GM12878 (cell line): ENCODE results near the gene EVC. TPM values are rescaled to one million over a fixed set of nuclear protein-coding genes. Genes with fewer than 3 reads are reported as not detected.

ENCODE experiments used
- ATAC-seq: fragments of 200-7000 bp; cut with Tn5 transposase; 3 replicates; pipeline ENCODE4 v1.9.1; 2020; ENCODE audit warnings: mild to moderate bottlenecking, moderate library complexity
- BruUV-seq: library from RNA; stranded (reverse); fragments of 400-500 nt; replicated peaks from 2 replicates; lab custom pipeline; 2021; lab: Mats Ljungman, UMichigan
- CTCF ChIA-PET: fragments of 300-600 bp; sonication (Branson Sonifier 250); formaldehyde crosslinking; extraction: SDS; loops from one replicate; lab custom pipeline; 2021; ENCODE audit warnings: inconsistent platforms; lab: Yijun Ruan, JAX
- POLR2A ChIA-PET: fragments of 350-600 bp; formaldehyde crosslinking; extraction: SDS; loops from one replicate; lab custom pipeline; 2021; ENCODE audit warnings: inconsistent platforms; lab: Charles Lee
- RAD21 ChIA-PET: fragments of 300-600 bp; sonication (Branson Sonifier 250); formaldehyde crosslinking; loops from one replicate; lab custom pipeline; 2023; ENCODE audit warnings: antibody characterized with exemption; ENCODE audit not compliant: unreplicated experiment; lab: Charles Lee
- SMC1A ChIA-PET: fragments of 300-600 bp; sonication (Branson Sonifier 250); formaldehyde crosslinking; loops from one replicate; lab custom pipeline; 2023; ENCODE audit not compliant: unreplicated experiment, uncharacterized antibody; lab: Charles Lee
- DNase-seq: peaks from one replicate; pipeline ENCODE4 v3.0.0-alpha.2; 2011; ENCODE audit warnings: low read depth, low spot score
- FAIRE-seq: peaks from 3 replicates; lab custom pipeline; 2011; peaks lifted over from hg19 to GRCh38; lab: Jason Lieb, UNC
- H2AFZ ChIP-seq: 2 replicates; pipeline ENCODE4 v1.6.0; 2011; ENCODE audit warnings: low read depth, low read length, control low read depth; ENCODE audit not compliant: control insufficient read depth
- H3K27ac ChIP-seq: 2 replicates; pipeline ENCODE4 v1.5.1; 2011; ENCODE audit warnings: control low read depth; ENCODE audit not compliant: control insufficient read depth, insufficient read depth
- H3K27me3 ChIP-seq, 2 experiments: replicated peaks in 1 of 2; 2 replicates each; pipeline versions ENCODE4 v1.6.0 to v1.6.1; 2011; ENCODE audit warnings: low read length in 1 of 2; ENCODE audit not compliant: control insufficient read depth in 2 of 2, insufficient read depth in 2 of 2
- H3K36me3 ChIP-seq, 2 experiments: 2 replicates each; pipeline ENCODE4 v1.5.1; 2011; ENCODE audit warnings: low read length in 1 of 2; ENCODE audit not compliant: control insufficient read depth in 2 of 2, insufficient read depth in 2 of 2
- H3K4me1 ChIP-seq: 2 replicates; pipeline ENCODE4 v1.6.1; 2011; ENCODE audit warnings: mild to moderate bottlenecking, low read length, moderate library complexity, mixed read lengths; ENCODE audit not compliant: control insufficient read depth, insufficient read depth
- H3K4me2 ChIP-seq: 2 replicates; pipeline ENCODE4 v1.6.0; 2011; ENCODE audit warnings: control low read depth; ENCODE audit not compliant: control insufficient read depth, insufficient read depth
- H3K4me3 ChIP-seq: fragments of 200-600 bp; sonication (generic); 2 replicates; pipeline ENCODE4 v1.5.1; 2016
- H3K79me2 ChIP-seq: 2 replicates; pipeline ENCODE4 v1.6.0; 2011; ENCODE audit warnings: low read length; ENCODE audit not compliant: control insufficient read depth, insufficient read depth
- H3K9ac ChIP-seq: 2 replicates; pipeline ENCODE4 v1.8.0; 2011; ENCODE audit warnings: low read length, control low read depth, mixed read lengths; ENCODE audit not compliant: control insufficient read depth, insufficient read depth
- H3K9me3 ChIP-seq: replicated peaks from 3 replicates; pipeline ENCODE4 v1.5.1; 2011; ENCODE audit warnings: mild to moderate bottlenecking, low read length; ENCODE audit not compliant: control insufficient read depth, insufficient read depth
- H4K20me1 ChIP-seq: 2 replicates; pipeline ENCODE4 v1.6.0; 2011; ENCODE audit not compliant: control insufficient read depth, insufficient read depth
- ATF3 ChIP-seq: IDR thresholded peaks from 2 replicates; pipeline ENCODE4 v1.6.1; 2011; ENCODE audit warnings: low read depth, mild to moderate bottlenecking, low read length, moderate library complexity, borderline replicate concordance; ENCODE audit errors: extremely low read depth
- BMI1 ChIP-seq: fragments of 450-650 bp; IDR thresholded peaks from 2 replicates; pipeline ENCODE4 v1.6.1; 2016; ENCODE audit warnings: mild to moderate bottlenecking, moderate library complexity, borderline replicate concordance
- CEBPB ChIP-seq, 2 experiments: fragments of 150-350 bp in 1 of 2; IDR thresholded peaks; 2 replicates each; pipeline ENCODE4 v1.6.1; 2012 to 2014; ENCODE audit warnings: low read depth in 2 of 2, low read length in 2 of 2, borderline replicate concordance in 1 of 2, inconsistent platforms in 1 of 2
- DPF2 ChIP-seq: fragments of 450-650 bp; IDR thresholded peaks from 2 replicates; pipeline ENCODE4 v1.6.1; 2017; ENCODE audit warnings: mild to moderate bottlenecking
- EED ChIP-seq: sonication (generic); IDR thresholded peaks from 2 replicates; pipeline ENCODE4 v1.6.1; 2016; ENCODE audit warnings: antibody characterized with exemption, low read depth
- FOXM1 ChIP-seq: IDR thresholded peaks from 2 replicates; pipeline ENCODE4 v1.6.1; 2012; ENCODE audit warnings: low read depth, mild to moderate bottlenecking, inconsistent platforms, low read length, moderate library complexity
- IRF4 ChIP-seq: IDR thresholded peaks from 2 replicates; pipeline ENCODE4 v1.6.1; 2011; ENCODE audit warnings: low read depth, low read length
- IRF5 ChIP-seq: fragments of 450-650 bp; IDR thresholded peaks from 2 replicates; pipeline ENCODE4 v1.6.1; 2017; ENCODE audit warnings: borderline replicate concordance
- JUNB ChIP-seq: IDR thresholded peaks from 2 replicates; pipeline ENCODE4 v1.6.1; 2016; ENCODE audit warnings: antibody characterized with exemption, mild to moderate bottlenecking
- MEF2A ChIP-seq: IDR thresholded peaks from 2 replicates; pipeline ENCODE4 v1.6.1; 2011; ENCODE audit warnings: low read depth, mild to moderate bottlenecking, low read length, moderate library complexity; ENCODE audit not compliant: insufficient read depth
- NR2C1 ChIP-seq: fragments of 450-650 bp; IDR thresholded peaks from 2 replicates; pipeline ENCODE4 v1.6.1; 2017; ENCODE audit warnings: antibody characterized with exemption, mild to moderate bottlenecking, moderate library complexity
- PAX5 ChIP-seq: IDR thresholded peaks from 2 replicates; pipeline ENCODE4 v1.6.1; 2011; ENCODE audit warnings: low read depth, low read length, borderline replicate concordance
- POLR2AphosphoS2 ChIP-seq: IDR thresholded peaks from 2 replicates; pipeline ENCODE4 v1.6.1; 2011; ENCODE audit warnings: low read depth, mild to moderate bottlenecking, low read length, improper control_type of control experiment, moderate library complexity
- POLR2AphosphoS5 ChIP-seq: IDR thresholded peaks from 2 replicates; pipeline ENCODE4 v1.6.1; 2011; ENCODE audit warnings: mild to moderate bottlenecking, low read length, inconsistent platforms
- SKIL ChIP-seq: fragments of 450-650 bp; IDR thresholded peaks from 2 replicates; pipeline ENCODE4 v1.6.1; 2017; ENCODE audit warnings: mild to moderate bottlenecking, low read depth, inconsistent platforms; ENCODE audit not compliant: poor library complexity, severe bottlenecking
- SMC3 ChIP-seq: IDR thresholded peaks from 2 replicates; pipeline ENCODE4 v1.6.1; 2011; ENCODE audit warnings: low read length, improper control_type of control experiment, borderline replicate concordance
- WGBS: methylation state at CpG from one replicate; pipeline ENCODE4 v1.1.6; 2016; ENCODE audit warnings: low lambda C conversion rate; ENCODE audit not compliant: insufficient replicate concordance, insufficient coverage; ENCODE audit errors: missing lambda C conversion rate; 5-methylcytosine and 5-hydroxymethylcytosine counted together
- in situ Hi-C: fragments of 300-500 bp; cut with MboI; formaldehyde crosslinking; loops from 9 replicates; pipeline ENCODE4 v1.14.3; 2018; ENCODE audit warnings: mixed read lengths
- intact Hi-C: fragments of 100-400 bp; cut with micrococcal nuclease; formaldehyde crosslinking; loops from one replicate; pipeline ENCODE4 v1.14.2; 2022; ENCODE audit not compliant: unreplicated experiment
- polyA plus RNA-seq, 11 experiments: library from polyadenylated mRNA; depleted of rRNA in 4 of 11; unstranded in 6 of 11; stranded (reverse) in 5 of 11; fragments of >200 nt; fragmentation: Nextera tagmentation in 4 of 11; fragmentation: Illumina TruSeq in 1 of 11; extraction: Ambion mirVana in 4 of 11; extraction: Trizol in 1 of 11; gene quantifications; 1 replicate in 1 of 11; 2 replicates in 10 of 11; pipeline versions ENCODE4 v1.2.1 to v1.2.3, GENCODE V29; 2011 to 2016; ENCODE audit warnings: inconsistent platforms in 2 of 11, missing spikeins in 2 of 11, low read depth in 1 of 11
- total RNA-seq, 4 experiments: library from RNA; depleted of rRNA in 3 of 4; stranded (reverse); fragments of >200 nt in 3 of 4; fragmentation: Illumina TruSeq in 1 of 4; extraction: Trizol in 1 of 4; gene quantifications; 2 replicates each; pipeline versions ENCODE4 v1.2.1 to v1.2.3, GENCODE V29; 2013 to 2021

EVC gene
- total and polyA plus RNA-seq, 10 of the 15 experiments (the other 5 are each of a cell fraction or from before 2014, with no cell fraction given) = 0.87 to 55.9 (median 15.6) TPM

- no peak overlapping the region for H3K9ac ChIP-seq
- in situ Hi-C loops = no loop called here
- H3K4me2 ChIP-seq = no peak overlapping the region
- peak; percentile 59 for FAIRE-seq
- H3K36me3 ChIP-seq = peaks cover 0 to 7% of the 10 kb centered on the region in 2 experiments; a peak in 2 of 4 replicates
- BruUV-seq = no TSS peak
- no peak for DNase-seq
- H3K79me2 ChIP-seq = no peaks in the 10 kb centered on the region
- no peaks in the 10 kb centered on the region for H4K20me1 ChIP-seq
- ChIA-PET POLR2A (interaction anchor here (0.8 kb wide), 1 partner anchor 37 kb away, joined by 3 read pairs; no protein-coding TSS in a partner anchor), SMC1A (interaction anchor here (0.6 to 1.2 kb wide), 5 partner anchors 13 to 35 kb away, joined by 3 to 4 read pairs (median 3); no protein-coding TSS in a partner anchor), CTCF (interaction anchor here (0.8 kb wide), 1 partner anchor 13 kb away, joined by 4 read pairs; no protein-coding TSS in a partner anchor)
- no peaks in the 10 kb centered on the region for H3K4me1 ChIP-seq
- TF ChIP-seq EED (no peak), PAX5 (no peak), NR2C1 (no peak), POLR2AphosphoS2 (no peak), DPF2 (no peak), JUNB (no peak), ATF3 (no peak), BMI1 (no peak), IRF4 (no peak), POLR2AphosphoS5 (no peak), IRF5 (no peak), CEBPB (IDR thresholded peaks at IDR 0.05; ENCODE audit: borderline replicate concordance in 1 of 2, low read depth in 2 of 2, low read length in 2 of 2) (no peak), SMC3 (no peak), MEF2A (no peak), SKIL (no peak), FOXM1 (no peak)
- TF ChIP-seq, all 136 proteins: peak for 0
- intact Hi-C loops = no loop called here
- H3K27me3 ChIP-seq = no peaks in the 10 kb centered on the region
- no peak overlapping the region for H2AFZ ChIP-seq
- ATAC-seq = no peak
- RAD21 ChIA-PET = no interaction called here
- no peaks in the 10 kb centered on the region; the same call in 2 of the 3 replicates for H3K9me3 ChIP-seq
- WGBS = 79% methylated on average over 2 of the region's 2 CpGs
- no peak overlapping the region for H3K27ac ChIP-seq
- no peak overlapping the region for H3K4me3 ChIP-seq
Observed at GRCh38 chr4:5738061-5738460, 27.1 kb downstream of the EVC start.
